Left lung (tissue), 10 donors: ENCODE data around the gene TMEM141. TPM values are rescaled to one million over a fixed set of nuclear protein-coding genes. Genes with fewer than 3 reads are reported as not detected.
"Not testable (repeated sequence)": the region's sequence is repeated elsewhere in the genome, so short reads cannot be mapped to it uniquely, and the experiment has no call there.

ENCODE experiments used
- ATAC-seq: fragments of 200-7000 bp; cut with Tn5 transposase; one replicate; pipeline ENCODE4 v1.9.1; 2020; ENCODE audit warnings: moderate library complexity
- DNase-seq, 4 donors: peaks; one replicate each; pipeline ENCODE4 v3.0.0-alpha.2; 2013 to 2020
- H3K27ac ChIP-seq, 2 donors: fragments of 200-600 bp; sonication (generic) in 1 of 2; one replicate each; pipeline versions ENCODE4 v1.5.0 to v1.8.0; 2020 to 2021
- H3K27me3 ChIP-seq, 2 donors: fragments of 200-600 bp; sonication (generic) in 1 of 2; one replicate each; pipeline versions ENCODE4 v1.5.0 to v1.8.0; 2020 to 2021
- H3K36me3 ChIP-seq, 2 donors: fragments of 200-600 bp; sonication (generic) in 1 of 2; one replicate each; pipeline versions ENCODE4 v1.5.0 to v1.8.0; 2020 to 2021
- H3K4me1 ChIP-seq, 2 donors: fragments of 200-600 bp; one replicate each; pipeline ENCODE4 v1.8.0; 2021
- H3K4me3 ChIP-seq, 2 donors: fragments of 200-600 bp; sonication (generic) in 1 of 2; one replicate each; pipeline versions ENCODE4 v1.5.0 to v1.8.0; 2020 to 2021; ENCODE audit warnings: mild to moderate bottlenecking in 1 of 2
- H3K9me3 ChIP-seq, 2 donors: fragments of 200-600 bp; sonication (generic) in 1 of 2; one replicate each; pipeline versions ENCODE4 v1.5.0 to v1.8.0; 2020 to 2021
- CTCF ChIP-seq, 2 donors: fragments of 200-600 bp; sonication (generic) in 1 of 2; IDR thresholded peaks; one replicate each; pipeline versions ENCODE4 v1.5.0 to v1.8.0; 2021; ENCODE audit warnings: antibody characterized with exemption in 2 of 2
- intact Hi-C, 2 donors: fragments of 100-400 bp; cut with DNase I; formaldehyde crosslinking; loops; one replicate each; pipeline versions ENCODE4 v1.11.2 to v1.14.2; 2022
- polyA plus RNA-seq, 6 donors: library from polyadenylated mRNA; unstranded; fragments of 120-200 nt; gene quantifications; one replicate each; pipeline ENCODE4 v1.2.1, GENCODE V29; 2013; ENCODE audit not compliant: insufficient read length in 6 of 6
- total RNA-seq, 2 donors: library from RNA; stranded (reverse); fragmentation: NEBNext Ultra II Directional; extraction: Animal tissue kit (Norgen Biotek cat#: 25700); gene quantifications; one replicate each; pipeline ENCODE4 v1.2.1, GENCODE V29; 2021
- donor health status: DM: no; HTN: yes; CAD: no.
- donor health status: DM: no; HTN: no; CAD: no.

TMEM141 gene
- total and polyA plus RNA-seq, 8 donors = 49.3 to 76.6 (median 54.5) TPM

DNA sequence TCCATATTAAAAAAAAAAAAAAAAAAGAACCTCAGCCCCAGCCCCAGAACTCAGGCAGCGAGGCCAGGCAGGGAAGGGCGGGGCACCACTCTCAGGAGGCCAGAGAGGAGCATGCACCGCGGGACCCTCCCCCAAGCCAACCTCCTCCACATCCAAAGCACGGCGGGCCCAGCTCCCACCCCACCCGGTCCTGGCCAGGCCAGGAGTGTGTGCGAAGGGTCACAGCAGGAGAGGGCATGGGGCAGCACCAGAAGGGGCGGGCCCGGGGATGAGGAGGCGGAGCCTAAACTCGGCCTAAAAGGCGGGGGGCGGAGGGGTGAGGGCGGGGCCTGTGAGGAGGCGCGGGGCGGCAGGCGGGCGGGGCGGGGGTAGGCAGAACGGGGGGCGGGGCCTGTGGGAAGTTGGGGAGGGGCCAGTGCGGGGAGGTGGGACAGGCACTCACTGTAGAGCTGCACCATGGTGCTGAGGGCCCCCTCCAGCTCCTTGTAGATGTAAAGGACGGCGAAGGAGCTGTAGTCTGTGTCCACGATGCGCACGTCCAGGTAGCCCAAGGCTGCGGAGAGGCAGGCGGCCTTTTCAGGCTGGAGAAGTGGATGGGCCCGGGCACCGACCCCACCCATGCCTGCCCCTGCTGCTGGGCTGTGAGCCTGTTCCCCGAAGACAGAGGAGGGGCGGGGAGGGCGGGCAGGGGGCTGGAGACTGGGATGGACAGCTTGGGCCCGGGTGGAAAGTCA is 28.1 kb upstream of the TMEM141 start:
- peak in 1 of 4 donors; percentile 84 for DNase-seq
- peak; percentile 54 for ATAC-seq

DNA sequence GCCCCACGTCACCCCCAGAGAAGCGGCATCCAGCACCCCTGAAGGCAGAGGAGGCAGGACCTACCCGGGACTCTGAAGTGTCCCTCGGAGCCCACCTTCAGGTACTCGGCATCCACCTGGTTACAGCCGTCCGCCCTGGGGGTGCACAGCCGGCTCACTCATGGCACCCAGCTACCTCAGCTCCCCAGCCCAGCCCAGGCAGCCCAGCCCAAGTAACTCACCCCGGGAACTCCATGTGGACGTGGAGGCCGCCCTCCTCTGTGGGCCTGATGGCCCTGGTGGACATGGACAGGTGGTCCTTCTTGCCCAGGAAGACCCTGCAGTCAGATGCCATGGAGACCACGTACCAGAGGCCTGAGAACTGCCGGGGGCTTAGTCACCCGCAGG is 27.5 kb upstream of the TMEM141 start:
- no peak for TF ChIP-seq CTCF (IDR thresholded peaks at IDR 0.05)
- no peak overlapping the region for H3K27ac ChIP-seq
- H3K4me1 ChIP-seq = no peaks in the 10 kb centered on the region
- intact Hi-C loops = no loop called here
- DNase-seq = no peak
- H3K4me3 ChIP-seq = no peak overlapping the region
- no peaks in the 10 kb centered on the region for H3K36me3 ChIP-seq
- H3K9me3 ChIP-seq = no peaks in the 10 kb centered on the region
- peaks cover 5 to 58% of the 10 kb centered on the region in 2 donors for H3K27me3 ChIP-seq
- no peak for ATAC-seq

More for the DNA sequence above, 28.1 kb upstream of the TMEM141 start:
- H3K9me3 ChIP-seq = no peaks in the 10 kb centered on the region
- H3K4me3 ChIP-seq = no peak overlapping the region
- H3K27ac ChIP-seq = no peak overlapping the region
- intact Hi-C loops = no loop called here
- peaks cover 0 to 56% of the 10 kb centered on the region in 2 donors for H3K27me3 ChIP-seq
- H3K36me3 ChIP-seq = no peaks in the 10 kb centered on the region
- no peaks in the 10 kb centered on the region for H3K4me1 ChIP-seq
- no peak for TF ChIP-seq CTCF (IDR thresholded peaks at IDR 0.05)

- peaks cover 6 to 57% of the 10 kb centered on the region in 2 donors for H3K27me3 ChIP-seq
- no peak for TF ChIP-seq CTCF (IDR thresholded peaks at IDR 0.05)
- H3K4me3 ChIP-seq = no peak within 1 kb of the TSS
- no peaks in the 10 kb centered on the region for H3K4me1 ChIP-seq
- ATAC-seq = no peak
- intact Hi-C loops = no loop called here
- no peak for DNase-seq
- no peaks in the 10 kb centered on the region for H3K9me3 ChIP-seq
- no peaks in the 10 kb centered on the region for H3K36me3 ChIP-seq
- H3K27ac ChIP-seq = no peak within 1 kb of the TSS
Measured at GRCh38 chr9:136764301-136764891, 26.7 kb upstream of the TMEM141 start, which contains the start of gene LCN15. Gene LCN15 (minus strand): TSS chr9:136764518. CDS start chr9:136764488, 30 bp downstream.

GRCh38 chr9:136765041-136765440 is 26.1 kb upstream of the TMEM141 start:
- no peak for DNase-seq

GRCh38 chr9:136765745-136766409 is 25.3 kb upstream of the TMEM141 start:
- H3K27ac ChIP-seq, H3K9me3 ChIP-seq, H3K4me1 ChIP-seq, H3K36me3 ChIP-seq, intact Hi-C loops, H3K4me3 ChIP-seq, DNase-seq, ATAC-seq: not testable (repeated sequence)
- peaks cover 6 to 46% of the 10 kb centered on the region in 2 donors for H3K27me3 ChIP-seq

More at GRCh38 chr9:136765041-136765440, 26.1 kb upstream of the TMEM141 start:
- Histone ChIP-seq H3K9me3 (no peaks in the 10 kb centered on the region), H3K4me1 (no peaks in the 10 kb centered on the region), H3K27me3 (peaks cover 6 to 51% of the 10 kb centered on the region in 2 donors), H3K4me3 (no peak overlapping the region), H3K27ac (no peak overlapping the region), H3K36me3 (no peaks in the 10 kb centered on the region)
- intact Hi-C loops = no loop called here
- no peak for ATAC-seq
- TF ChIP-seq CTCF (IDR thresholded peaks at IDR 0.05) = no peak
